Measurements from ENCODE around the gene MYH13.

DNA sequence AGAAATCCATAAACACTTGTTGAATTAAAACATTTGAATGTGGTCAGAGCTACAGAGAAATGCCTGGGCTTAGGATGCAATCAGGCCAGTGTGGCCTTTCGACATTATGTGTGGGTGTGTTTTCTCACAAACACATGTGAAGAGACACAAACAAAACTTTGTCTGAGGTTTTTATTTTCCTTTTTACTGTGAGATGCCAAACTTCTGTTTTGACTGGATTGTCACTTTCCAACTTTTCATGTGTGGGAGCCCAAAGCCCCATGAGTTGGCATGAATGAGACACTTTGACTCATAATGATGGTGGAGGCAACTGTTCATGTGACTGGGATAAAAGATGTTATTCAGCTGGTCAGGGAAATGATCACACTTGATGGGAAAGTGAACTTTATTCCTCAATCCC, 102.5 kb downstream of the MYH13 start:
- no peak for TF ChIP-seq POLR2A (IDR thresholded peaks at IDR 0.05; ENCODE audit: extremely low read depth, insufficient read length)
- TF ChIP-seq, protein P1, sequence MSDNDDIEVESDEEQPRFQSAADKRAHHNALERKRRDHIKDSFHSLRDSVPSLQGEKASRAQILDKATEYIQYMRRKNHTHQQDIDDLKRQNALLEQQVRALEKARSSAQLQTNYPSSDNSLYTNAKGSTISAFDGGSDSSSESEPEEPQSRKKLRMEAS (IDR thresholded peaks at IDR 0.05; ENCODE audit: low read depth, low read length) = no peak

Measured in NB4 (cell line).